Neural progenitor cell (in vitro differentiated cells): ENCODE data around the gene OR2A12.

Experiments used
- EZH2 ChIP-seq: fragments of 200-600 bp; sonication (generic); IDR thresholded peaks from 2 replicates; pipeline ENCODE4 v1.6.1; 2017; ENCODE audit warnings: antibody characterized with exemption, mild to moderate bottlenecking, moderate library complexity
- EZH2phosphoT487 ChIP-seq: fragments of 200-600 bp; sonication (generic); IDR thresholded peaks from 2 replicates; pipeline ENCODE4 v1.6.1; 2017; ENCODE audit warnings: antibody characterized with exemption
- TF ChIP-seq, protein P1 (sequence below): fragments of 200-600 bp; sonication (generic); IDR thresholded peaks from 2 replicates; pipeline ENCODE4 v1.5.1; 2017; ENCODE audit warnings: antibody characterized with exemption, mild to moderate bottlenecking

DNA sequence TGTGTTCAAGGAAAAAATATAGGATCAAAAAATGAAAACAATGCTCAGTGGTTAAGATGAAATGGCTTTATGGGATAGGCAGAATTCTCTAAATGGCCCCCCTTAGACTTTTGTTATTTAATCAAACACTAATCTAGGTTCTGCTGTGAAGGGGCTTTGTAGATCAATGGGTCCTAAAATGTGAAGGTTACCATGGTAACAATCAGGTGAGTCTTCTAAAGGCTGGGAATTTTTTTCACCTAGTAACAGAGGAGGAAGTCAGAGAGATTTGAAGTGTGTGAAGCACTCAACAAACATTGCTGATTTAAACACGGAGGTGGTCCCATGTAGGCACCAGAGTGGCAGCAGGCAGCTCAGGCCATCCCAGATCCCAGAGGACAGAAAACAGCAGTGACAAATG is 48.0 kb downstream of the OR2A12 start:
- TF ChIP-seq, protein P1, sequence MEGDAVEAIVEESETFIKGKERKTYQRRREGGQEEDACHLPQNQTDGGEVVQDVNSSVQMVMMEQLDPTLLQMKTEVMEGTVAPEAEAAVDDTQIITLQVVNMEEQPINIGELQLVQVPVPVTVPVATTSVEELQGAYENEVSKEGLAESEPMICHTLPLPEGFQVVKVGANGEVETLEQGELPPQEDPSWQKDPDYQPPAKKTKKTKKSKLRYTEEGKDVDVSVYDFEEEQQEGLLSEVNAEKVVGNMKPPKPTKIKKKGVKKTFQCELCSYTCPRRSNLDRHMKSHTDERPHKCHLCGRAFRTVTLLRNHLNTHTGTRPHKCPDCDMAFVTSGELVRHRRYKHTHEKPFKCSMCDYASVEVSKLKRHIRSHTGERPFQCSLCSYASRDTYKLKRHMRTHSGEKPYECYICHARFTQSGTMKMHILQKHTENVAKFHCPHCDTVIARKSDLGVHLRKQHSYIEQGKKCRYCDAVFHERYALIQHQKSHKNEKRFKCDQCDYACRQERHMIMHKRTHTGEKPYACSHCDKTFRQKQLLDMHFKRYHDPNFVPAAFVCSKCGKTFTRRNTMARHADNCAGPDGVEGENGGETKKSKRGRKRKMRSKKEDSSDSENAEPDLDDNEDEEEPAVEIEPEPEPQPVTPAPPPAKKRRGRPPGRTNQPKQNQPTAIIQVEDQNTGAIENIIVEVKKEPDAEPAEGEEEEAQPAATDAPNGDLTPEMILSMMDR, result no peak
- TF ChIP-seq EZH2 (no peak), EZH2phosphoT487 (no peak)
